DMS153 (cell line): ENCODE data around the gene TXNDC16.

ENCODE experiments used
- DNase-seq: peaks from one replicate; lab custom pipeline; 2025; lab: John Stamatoyannopoulos, UW

Gene TXNDC16

GRCh38 chr14:52447236-52447635 is 105.1 kb downstream of the TXNDC16 start:
- DNase-seq = no peak

- no peak for DNase-seq
These were observed 106.0 kb downstream of the TXNDC16 start for GRCh38 chr14:52446355-52446754.

- DNase-seq = no peak
These were observed 108.8 kb downstream of the TXNDC16 start for GRCh38 chr14:52443506-52443905.

GRCh38 chr14:52442602-52443001 is 109.7 kb downstream of the TXNDC16 start:
- no peak for DNase-seq

GRCh38 chr14:52442166-52442565 is 110.1 kb downstream of the TXNDC16 start:
- DNase-seq = no peak

GRCh38 chr14:52439476-52439875 is 112.8 kb downstream of the TXNDC16 start:
- no peak for DNase-seq

GRCh38 chr14:52434955-52435354 is 117.3 kb downstream of the TXNDC16 start:
- no peak for DNase-seq

- DNase-seq = no peak
These were observed 121.8 kb downstream of the TXNDC16 start for GRCh38 chr14:52430474-52430873.

- DNase-seq = no peak
These were observed 122.9 kb downstream of the TXNDC16 start for GRCh38 chr14:52429451-52429850.

- no peak for DNase-seq
These were observed 124.8 kb downstream of the TXNDC16 start for GRCh38 chr14:52427460-52427859.

GRCh38 chr14:52422650-52423356 is 129.5 kb downstream of the TXNDC16 start:
- DNase-seq = no peak

- no peak for DNase-seq
These were observed 135.2 kb downstream of the TXNDC16 start for GRCh38 chr14:52417139-52417538.

- DNase-seq = no peak
These were observed 138.4 kb downstream of the TXNDC16 start for GRCh38 chr14:52413729-52414408.

- DNase-seq = no peak
These were observed 139.9 kb downstream of the TXNDC16 start for GRCh38 chr14:52412426-52412825.

GRCh38 chr14:52405314-52405713 is 147.0 kb downstream of the TXNDC16 start:
- DNase-seq = no peak

GRCh38 chr14:52402812-52403526 is 149.3 kb downstream of the TXNDC16 start:
- DNase-seq = no peak

- DNase-seq = no peak
These were observed 151.5 kb downstream of the TXNDC16 start for GRCh38 chr14:52400846-52401245.

GRCh38 chr14:52399921-52400595 is 152.2 kb downstream of the TXNDC16 start:
- DNase-seq = no peak

- no peak for DNase-seq
These were observed 153.2 kb downstream of the TXNDC16 start for GRCh38 chr14:52399104-52399503.

GRCh38 chr14:52397844-52398243 is 154.5 kb downstream of the TXNDC16 start:
- no peak for DNase-seq

- DNase-seq = no peak
These were observed 156.6 kb downstream of the TXNDC16 start for GRCh38 chr14:52395728-52396127.

GRCh38 chr14:52391881-52392615 is 160.3 kb downstream of the TXNDC16 start:
- DNase-seq = no peak
